T-helper 1 cell treated with Interleukin-12 subunit alpha and Interleukin-12 subunit beta and Interleukin-4 antibody, amounts not matched to agents 30 μg/mL and 1 μg/mL, for 36 hours (primary cell): ENCODE data around the gene EME1.

Experiments
- H3K27ac Mint-ChIP-seq: one replicate; pipeline ENCODE4 v1.8.0; 2021; ENCODE audit warnings: mild to moderate bottlenecking, mixed read lengths
- H3K27me3 Mint-ChIP-seq: one replicate; pipeline ENCODE4 v1.8.0; 2021; ENCODE audit warnings: low read depth, mixed read lengths
- H3K36me3 Mint-ChIP-seq: one replicate; pipeline ENCODE4 v1.8.0; 2021; ENCODE audit warnings: low read depth, mixed read lengths
- H3K4me1 Mint-ChIP-seq: one replicate; pipeline ENCODE4 v1.8.0; 2021; ENCODE audit warnings: low read depth, mixed read lengths
- H3K4me3 Mint-ChIP-seq: one replicate; pipeline ENCODE4 v1.8.0; 2021; ENCODE audit warnings: mild to moderate bottlenecking, moderate library complexity, mixed read lengths
- H3K9me3 Mint-ChIP-seq: one replicate; pipeline ENCODE4 v1.8.0; 2021; ENCODE audit warnings: mixed read lengths

The EME1 gene

GRCh38 chr17:50365165-50365564 lies 7.9 kb upstream of the EME1 start:
- Mint-ChIP-seq H3K27me3 (no peaks in the 10 kb centered on the region), H3K27ac (no peak overlapping the region), H3K36me3 (peaks cover 22% of the 10 kb centered on the region), H3K4me1 (peaks cover 8% of the 10 kb centered on the region), H3K9me3 (no peaks in the 10 kb centered on the region), H3K4me3 (no peak overlapping the region)

GRCh38 chr17:50365649-50366393 lies 7.2 kb upstream of the EME1 start:
- H3K27me3 Mint-ChIP-seq, result no peaks in the 10 kb centered on the region
- H3K4me3 Mint-ChIP-seq, result no peak overlapping the region
- H3K9me3 Mint-ChIP-seq, result no peaks in the 10 kb centered on the region
- H3K36me3 Mint-ChIP-seq, result peaks cover 26% of the 10 kb centered on the region
- peaks cover 11% of the 10 kb centered on the region for H3K4me1 Mint-ChIP-seq
- no peak overlapping the region for H3K27ac Mint-ChIP-seq

DNA sequence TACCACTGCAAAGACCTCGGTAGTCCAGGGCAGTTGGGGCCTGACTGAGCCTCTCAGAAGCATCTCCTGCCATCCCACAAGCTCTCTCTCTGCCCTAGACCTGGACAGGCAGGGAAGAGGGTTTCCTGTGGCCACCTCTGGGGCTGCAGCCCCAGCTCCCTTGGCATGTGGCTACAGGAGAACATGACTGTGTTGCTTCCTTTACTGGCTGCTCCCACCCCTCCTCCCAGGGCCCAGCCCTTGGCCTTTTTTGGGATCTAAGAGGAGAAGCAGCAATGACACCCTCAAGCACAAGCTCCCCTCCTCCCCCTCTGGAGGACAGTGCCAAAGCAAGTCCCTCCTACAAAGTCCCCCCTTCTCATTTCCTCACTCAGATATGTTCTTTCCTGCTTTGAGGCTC lies 5.6 kb upstream of the EME1 start:
- H3K27me3 Mint-ChIP-seq, result no peaks in the 10 kb centered on the region
- H3K36me3 Mint-ChIP-seq, result peaks cover 34% of the 10 kb centered on the region
- peaks cover 15% of the 10 kb centered on the region for H3K4me1 Mint-ChIP-seq
- no peak overlapping the region for H3K27ac Mint-ChIP-seq
- H3K9me3 Mint-ChIP-seq, result no peaks in the 10 kb centered on the region
- no peak overlapping the region for H3K4me3 Mint-ChIP-seq

GRCh38 chr17:50370052-50370451 lies 3.0 kb upstream of the EME1 start:
- H3K27me3 Mint-ChIP-seq, result no peaks in the 10 kb centered on the region
- H3K4me3 Mint-ChIP-seq, result no peak overlapping the region
- H3K36me3 Mint-ChIP-seq, result peaks cover 37% of the 10 kb centered on the region
- H3K9me3 Mint-ChIP-seq, result no peaks in the 10 kb centered on the region
- H3K27ac Mint-ChIP-seq, result no peak overlapping the region
- H3K4me1 Mint-ChIP-seq, result peaks cover 21% of the 10 kb centered on the region

GRCh38 chr17:50371526-50371925 lies 1.5 kb upstream of the EME1 start:
- H3K4me1 Mint-ChIP-seq, result peaks cover 21% of the 10 kb centered on the region
- no peaks in the 10 kb centered on the region for H3K9me3 Mint-ChIP-seq
- peak overlapping the region; percentile 92 for H3K4me3 Mint-ChIP-seq
- H3K27ac Mint-ChIP-seq, result peak overlapping the region; percentile 97
- peaks cover 34% of the 10 kb centered on the region for H3K36me3 Mint-ChIP-seq
- H3K27me3 Mint-ChIP-seq, result no peaks in the 10 kb centered on the region

DNA sequence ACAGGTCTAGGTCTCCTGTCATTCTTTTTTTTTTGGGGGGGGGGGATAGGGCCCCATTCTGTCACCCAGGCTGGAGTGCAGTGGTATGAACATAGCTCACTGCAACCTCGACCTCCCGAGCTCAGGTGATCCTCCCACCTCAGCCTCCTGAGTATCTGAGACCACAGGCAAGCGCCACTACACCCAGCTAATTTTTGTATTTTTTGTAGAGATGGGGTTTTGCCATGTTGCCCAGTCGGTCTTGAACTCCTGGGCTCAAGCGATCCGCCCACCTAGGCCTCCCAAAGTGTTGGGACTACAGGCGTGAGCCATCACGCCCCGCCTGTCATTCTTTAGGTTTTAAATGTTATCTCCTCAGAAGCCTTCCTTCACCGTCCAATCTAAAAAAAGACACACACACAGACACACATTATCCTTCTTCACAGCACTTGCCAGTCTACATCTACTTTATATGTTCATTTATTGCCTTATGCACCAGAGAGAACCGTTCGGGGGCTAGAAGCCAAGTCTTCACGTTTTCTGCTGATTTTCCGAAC lies 739 bp upstream of the EME1 start:
- peaks cover 34% of the 10 kb centered on the region for H3K36me3 Mint-ChIP-seq
- no peaks in the 10 kb centered on the region for H3K27me3 Mint-ChIP-seq
- H3K4me1 Mint-ChIP-seq, result peaks cover 21% of the 10 kb centered on the region
- peak overlapping the region; percentile 92 for H3K4me3 Mint-ChIP-seq
- no peaks in the 10 kb centered on the region for H3K9me3 Mint-ChIP-seq
- H3K27ac Mint-ChIP-seq, result peak overlapping the region; percentile 97

GRCh38 chr17:50373705-50374104 lies 676 bp downstream of the EME1 start:
- Mint-ChIP-seq H3K27ac (peak overlapping the region; percentile 97), H3K9me3 (no peaks in the 10 kb centered on the region), H3K36me3 (peaks cover 21% of the 10 kb centered on the region), H3K4me1 (peaks cover 21% of the 10 kb centered on the region), H3K4me3 (peak overlapping the region; percentile 92), H3K27me3 (no peaks in the 10 kb centered on the region)

DNA sequence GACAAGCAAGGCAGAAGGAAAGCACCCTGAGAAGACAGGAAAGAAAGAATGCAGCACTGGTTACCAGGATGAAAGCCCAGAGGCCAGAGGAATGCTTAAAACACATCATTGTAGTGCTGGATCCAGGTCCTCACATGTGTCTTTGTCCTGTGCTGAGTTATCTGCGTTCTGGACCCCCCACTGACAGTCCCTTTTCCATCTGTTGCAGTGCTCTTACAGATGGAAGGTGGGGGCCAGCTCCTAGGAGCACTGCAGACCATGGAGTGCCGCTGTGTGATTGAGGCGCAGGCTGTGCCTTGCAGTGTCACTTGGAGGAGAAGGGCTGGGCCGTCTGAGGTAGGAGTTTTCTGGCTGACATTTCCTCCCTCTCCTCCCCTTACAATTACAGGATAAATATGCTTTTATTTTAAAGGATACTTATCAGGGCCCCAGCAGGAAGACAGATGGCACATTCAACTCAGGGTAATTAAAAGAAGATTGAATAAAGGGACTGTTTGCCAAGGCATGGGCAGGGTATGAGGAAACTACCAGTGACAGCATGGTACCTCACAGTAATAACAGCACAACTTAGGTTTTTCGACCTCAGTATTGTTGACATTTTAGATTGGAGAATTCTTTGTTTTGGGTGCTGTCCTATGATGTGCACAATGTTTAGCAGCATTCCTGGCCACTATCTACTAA lies 3.0 kb downstream of the EME1 start:
- H3K27me3 Mint-ChIP-seq, result no peaks in the 10 kb centered on the region
- peaks cover 18% of the 10 kb centered on the region for H3K4me1 Mint-ChIP-seq
- H3K36me3 Mint-ChIP-seq, result peaks cover 24% of the 10 kb centered on the region
- H3K9me3 Mint-ChIP-seq, result no peaks in the 10 kb centered on the region
- no peak overlapping the region for H3K4me3 Mint-ChIP-seq
- H3K27ac Mint-ChIP-seq, result no peak overlapping the region

DNA sequence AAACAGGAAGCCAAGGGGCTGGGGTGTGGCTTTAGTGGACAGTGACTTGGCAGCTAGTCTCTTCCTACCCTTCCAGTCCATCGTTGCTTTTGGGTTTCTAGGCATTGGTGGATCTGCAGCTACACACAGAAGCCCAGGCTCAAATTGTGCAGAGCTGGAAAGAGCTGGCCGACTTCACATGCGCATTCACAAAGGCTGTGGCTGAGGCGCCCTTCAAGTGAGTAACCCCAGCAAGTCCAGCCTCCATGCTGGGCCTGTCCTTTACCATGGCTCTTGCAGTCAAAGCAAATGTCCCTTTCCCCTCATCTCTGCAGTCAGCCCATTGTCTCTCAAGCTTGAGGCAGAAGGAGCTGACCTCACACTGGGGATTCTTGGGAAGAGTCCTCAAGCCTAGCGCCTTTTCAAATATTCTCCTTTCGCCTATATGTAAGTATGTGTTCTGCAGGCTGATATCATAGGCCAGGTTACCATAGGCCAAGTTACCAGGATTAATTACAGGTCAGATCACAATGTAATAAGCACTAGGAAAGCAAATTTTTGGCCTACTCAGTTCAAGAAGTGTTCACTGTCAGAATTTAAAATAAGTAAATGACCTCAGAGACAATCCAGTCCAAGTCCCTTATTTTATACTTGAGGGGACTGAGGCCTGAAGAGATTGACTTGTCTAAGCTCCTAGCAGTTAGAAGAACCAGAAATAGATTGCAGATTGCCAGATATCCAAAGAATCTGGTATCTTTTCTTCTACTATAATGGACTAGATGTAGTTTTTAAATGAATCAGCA lies 6.5 kb downstream of the EME1 start:
- Mint-ChIP-seq H3K9me3 (no peaks in the 10 kb centered on the region), H3K4me1 (no peaks in the 10 kb centered on the region), H3K27me3 (no peaks in the 10 kb centered on the region), H3K4me3 (no peak overlapping the region), H3K27ac (no peak overlapping the region), H3K36me3 (peaks cover 31% of the 10 kb centered on the region)

- H3K4me1 Mint-ChIP-seq, result no peaks in the 10 kb centered on the region
- no peak overlapping the region for H3K27ac Mint-ChIP-seq
- peaks cover 41% of the 10 kb centered on the region for H3K36me3 Mint-ChIP-seq
- H3K4me3 Mint-ChIP-seq, result no peak overlapping the region
- H3K9me3 Mint-ChIP-seq, result no peaks in the 10 kb centered on the region
- H3K27me3 Mint-ChIP-seq, result no peaks in the 10 kb centered on the region
Observed at GRCh38 chr17:50380369-50381259, 7.6 kb downstream of the EME1 start.

DNA sequence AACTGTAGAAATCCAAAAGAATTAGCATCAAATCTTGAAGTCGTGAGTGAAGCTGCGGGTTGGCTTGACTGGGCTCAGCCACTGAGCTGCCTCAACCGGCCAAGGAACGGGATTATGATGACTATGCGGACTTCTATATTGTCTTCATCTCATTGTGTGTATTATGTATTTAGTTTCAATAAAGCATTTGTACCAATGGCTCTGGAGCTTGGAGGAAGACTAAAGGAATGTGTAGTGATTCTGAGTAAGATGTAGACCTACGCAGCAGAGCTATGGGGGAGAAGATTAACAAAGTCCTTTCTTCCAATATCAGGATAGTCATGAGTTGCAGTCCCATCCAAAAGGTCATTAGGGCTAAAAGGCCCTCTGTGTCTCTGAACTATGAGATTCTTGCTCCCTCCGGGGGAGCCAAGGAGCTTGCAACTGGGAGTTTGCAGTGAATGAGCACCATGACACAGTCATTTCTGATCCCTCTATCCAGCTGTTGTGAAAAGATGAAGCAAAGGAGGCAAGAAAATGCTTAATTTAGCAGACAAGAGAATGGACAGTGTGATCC lies 8.3 kb downstream of the EME1 start:
- Mint-ChIP-seq H3K9me3 (no peaks in the 10 kb centered on the region), H3K27me3 (no peaks in the 10 kb centered on the region), H3K36me3 (peaks cover 40% of the 10 kb centered on the region), H3K4me1 (no peaks in the 10 kb centered on the region), H3K27ac (no peak overlapping the region), H3K4me3 (no peak overlapping the region)

GRCh38 chr17:50381920-50382319 lies 8.9 kb downstream of the EME1 start:
- H3K27ac Mint-ChIP-seq, result no peak overlapping the region
- no peak overlapping the region for H3K4me3 Mint-ChIP-seq
- peaks cover 3% of the 10 kb centered on the region for H3K4me1 Mint-ChIP-seq
- no peaks in the 10 kb centered on the region for H3K9me3 Mint-ChIP-seq
- peaks cover 46% of the 10 kb centered on the region for H3K36me3 Mint-ChIP-seq
- no peaks in the 10 kb centered on the region for H3K27me3 Mint-ChIP-seq

DNA sequence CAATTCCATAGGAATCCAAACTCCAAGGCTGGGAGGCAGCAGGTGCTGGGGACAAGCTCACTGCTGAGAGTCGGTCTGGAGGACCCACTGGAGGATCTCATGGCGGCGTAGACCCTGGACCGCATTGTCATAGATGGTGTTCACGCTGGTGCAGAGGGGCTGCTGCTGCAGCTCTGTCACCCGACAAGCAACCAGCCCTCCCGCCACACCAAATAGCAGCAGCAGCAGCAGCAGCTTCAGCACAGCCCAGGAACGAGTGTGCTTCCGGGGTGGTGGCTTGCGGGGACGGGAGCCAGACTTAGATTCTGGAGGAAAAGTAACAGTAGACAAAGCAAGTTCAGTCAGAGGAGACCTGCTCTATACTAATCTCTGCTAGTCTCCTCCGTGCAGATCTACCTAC lies 9.9 kb downstream of the EME1 start:
- Mint-ChIP-seq H3K27ac (no peak overlapping the region), H3K27me3 (no peaks in the 10 kb centered on the region), H3K4me1 (peaks cover 3% of the 10 kb centered on the region), H3K36me3 (peaks cover 55% of the 10 kb centered on the region), H3K9me3 (no peaks in the 10 kb centered on the region), H3K4me3 (no peak overlapping the region)

DNA sequence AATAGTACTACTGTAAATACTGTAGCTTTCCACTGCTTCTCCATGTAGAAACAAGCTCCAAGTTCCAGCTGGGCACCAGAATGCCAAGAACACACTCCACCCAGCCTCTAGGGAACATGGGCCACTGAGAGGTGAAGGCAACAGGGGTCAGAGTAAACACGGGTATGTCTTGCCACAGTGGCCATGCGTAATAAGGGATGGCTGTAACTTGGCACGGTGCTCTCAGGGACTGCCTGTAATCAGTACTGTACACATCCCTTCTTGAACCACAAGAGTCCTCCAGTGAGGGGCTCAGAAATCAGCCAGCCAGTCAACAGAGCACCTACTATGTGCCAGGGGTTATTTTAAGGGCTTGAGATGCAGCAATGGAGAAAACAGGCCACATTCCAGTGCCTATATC lies 13.5 kb downstream of the EME1 start:
- H3K4me1 Mint-ChIP-seq, result peaks cover 6% of the 10 kb centered on the region

More for the DNA sequence above, 13.5 kb downstream of the EME1 start:
- H3K9me3 Mint-ChIP-seq, result no peaks in the 10 kb centered on the region
- peaks cover 64% of the 10 kb centered on the region for H3K36me3 Mint-ChIP-seq
- H3K27ac Mint-ChIP-seq, result no peak overlapping the region
- no peaks in the 10 kb centered on the region for H3K27me3 Mint-ChIP-seq
- H3K4me3 Mint-ChIP-seq, result no peak overlapping the region
